Measurements from ENCODE around the gene B3GLCT. TPM values are rescaled to one million over a fixed set of nuclear protein-coding genes. Genes with fewer than 3 reads are reported as not detected.

B3GLCT gene
- total and polyA plus RNA-seq, 8 donors: 1.5 to 3.4 (median 2.0) TPM

DNA sequence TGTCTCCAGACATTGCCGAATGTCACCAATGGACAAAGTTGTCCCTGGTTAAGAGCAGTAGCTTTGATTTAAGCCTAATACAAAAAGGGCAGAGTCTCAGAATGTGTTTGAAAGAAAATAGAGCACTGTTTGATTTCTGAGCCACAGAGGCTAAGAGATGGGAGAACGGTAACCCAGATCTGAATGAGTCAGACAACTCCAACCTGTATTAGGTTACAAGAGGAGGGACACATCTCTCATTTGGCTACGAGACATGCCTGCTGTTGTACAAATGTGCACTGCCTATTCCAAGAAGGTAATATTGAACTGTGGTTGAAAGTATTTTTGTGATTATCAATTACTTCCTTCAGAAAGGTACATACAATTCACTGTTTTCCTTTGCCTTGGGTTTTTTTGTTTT lies 33.2 kb upstream of the B3GLCT start:
- WGBS, 2 donors: 76 to 85% methylated on average over 3 of the region's 3 CpGs
- ATAC-seq (no peak), FAIRE-seq (no peak), DNase-seq (no peak)
- H3K4me3 ChIP-seq: no peak overlapping the region
- intact Hi-C loops (cut with DNase I): no loop called here
- H3K27me3 ChIP-seq: no peaks in the 10 kb centered on the region
- no peaks in the 10 kb centered on the region for H3K9me3 ChIP-seq
- H3K27ac ChIP-seq: no peak overlapping the region
- H3K36me3 ChIP-seq: no peaks in the 10 kb centered on the region
- peaks cover 0 to 5% (median 0%) of the 10 kb centered on the region in 3 donors for H3K4me1 ChIP-seq
- TF ChIP-seq, protein P1, sequence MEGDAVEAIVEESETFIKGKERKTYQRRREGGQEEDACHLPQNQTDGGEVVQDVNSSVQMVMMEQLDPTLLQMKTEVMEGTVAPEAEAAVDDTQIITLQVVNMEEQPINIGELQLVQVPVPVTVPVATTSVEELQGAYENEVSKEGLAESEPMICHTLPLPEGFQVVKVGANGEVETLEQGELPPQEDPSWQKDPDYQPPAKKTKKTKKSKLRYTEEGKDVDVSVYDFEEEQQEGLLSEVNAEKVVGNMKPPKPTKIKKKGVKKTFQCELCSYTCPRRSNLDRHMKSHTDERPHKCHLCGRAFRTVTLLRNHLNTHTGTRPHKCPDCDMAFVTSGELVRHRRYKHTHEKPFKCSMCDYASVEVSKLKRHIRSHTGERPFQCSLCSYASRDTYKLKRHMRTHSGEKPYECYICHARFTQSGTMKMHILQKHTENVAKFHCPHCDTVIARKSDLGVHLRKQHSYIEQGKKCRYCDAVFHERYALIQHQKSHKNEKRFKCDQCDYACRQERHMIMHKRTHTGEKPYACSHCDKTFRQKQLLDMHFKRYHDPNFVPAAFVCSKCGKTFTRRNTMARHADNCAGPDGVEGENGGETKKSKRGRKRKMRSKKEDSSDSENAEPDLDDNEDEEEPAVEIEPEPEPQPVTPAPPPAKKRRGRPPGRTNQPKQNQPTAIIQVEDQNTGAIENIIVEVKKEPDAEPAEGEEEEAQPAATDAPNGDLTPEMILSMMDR (IDR thresholded peaks at IDR 0.05): no peak

DNA sequence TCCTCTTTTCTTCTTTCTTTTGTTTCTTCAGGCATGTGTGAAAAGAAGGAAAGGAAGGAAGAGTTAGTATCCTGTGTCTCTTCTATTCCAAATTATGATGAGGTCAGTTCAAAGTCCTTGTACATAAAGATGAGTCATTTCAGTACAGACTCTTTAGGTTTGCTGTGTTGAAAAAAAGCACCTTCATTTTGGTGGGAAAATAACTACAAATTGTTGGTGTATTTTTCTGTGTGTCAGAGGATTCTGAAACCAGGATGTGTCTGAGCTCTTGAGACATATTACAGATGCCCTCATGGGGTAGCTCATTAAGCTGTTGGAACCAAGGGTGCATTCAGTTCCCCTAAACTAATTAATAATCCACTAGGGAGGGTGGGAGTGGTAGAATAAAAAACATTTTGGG lies 32.3 kb upstream of the B3GLCT start:
- no peaks in the 10 kb centered on the region for H3K9me3 ChIP-seq
- H3K36me3 ChIP-seq: no peaks in the 10 kb centered on the region
- no peak overlapping the region for H3K27ac ChIP-seq
- intact Hi-C loops (cut with DNase I): no loop called here
- H3K4me3 ChIP-seq: no peak overlapping the region
- H3K27me3 ChIP-seq: no peaks in the 10 kb centered on the region
- peaks cover 0 to 5% (median 0%) of the 10 kb centered on the region in 3 donors for H3K4me1 ChIP-seq
- DNase-seq: no peak
- no peak for FAIRE-seq
- TF ChIP-seq, protein P1 (IDR thresholded peaks at IDR 0.05): no peak
- no peak for ATAC-seq

GRCh38 chr13:31168166-31168565 lies 31.6 kb upstream of the B3GLCT start:
- peaks cover 0 to under 1% (median 0%) of the 10 kb centered on the region in 3 donors for H3K4me1 ChIP-seq
- no peaks in the 10 kb centered on the region for H3K36me3 ChIP-seq
- H3K4me3 ChIP-seq: no peak overlapping the region
- ATAC-seq (no peak), FAIRE-seq (no peak), DNase-seq (no peak)
- TF ChIP-seq, protein P1 (IDR thresholded peaks at IDR 0.05): no peak
- no peaks in the 10 kb centered on the region for H3K9me3 ChIP-seq
- 50 to 56% methylated on average over 2 of the region's 2 CpGs for WGBS, 2 donors
- H3K27me3 ChIP-seq: no peaks in the 10 kb centered on the region
- no peak overlapping the region for H3K27ac ChIP-seq
- intact Hi-C loops (cut with DNase I): no loop called here

GRCh38 chr13:31168736-31169135 lies 31.0 kb upstream of the B3GLCT start:
- no peak overlapping the region for H3K27ac ChIP-seq
- TF ChIP-seq, protein P1 (IDR thresholded peaks at IDR 0.05): no peak
- H3K4me3 ChIP-seq: no peak overlapping the region
- ATAC-seq (no peak), FAIRE-seq (no peak), DNase-seq (no peak)
- WGBS, 2 donors: 83 to 87% methylated on average over 11 of the region's 11 CpGs
- H3K27me3 ChIP-seq: no peaks in the 10 kb centered on the region
- no peaks in the 10 kb centered on the region for H3K4me1 ChIP-seq
- intact Hi-C loops (cut with DNase I): no loop called here
- H3K36me3 ChIP-seq: no peaks in the 10 kb centered on the region
- H3K9me3 ChIP-seq: no peaks in the 10 kb centered on the region

- no peaks in the 10 kb centered on the region for H3K9me3 ChIP-seq
- intact Hi-C loops (cut with DNase I): no loop called here
- ATAC-seq (no peak), DNase-seq (no peak), FAIRE-seq (no peak)
- WGBS, 2 donors: 64 to 74% methylated on average over 3 of the region's 3 CpGs
- no peak overlapping the region for H3K4me3 ChIP-seq
- H3K27ac ChIP-seq: no peak overlapping the region
- no peaks in the 10 kb centered on the region for H3K36me3 ChIP-seq
- no peaks in the 10 kb centered on the region for H3K27me3 ChIP-seq
- TF ChIP-seq, protein P1 (IDR thresholded peaks at IDR 0.05): no peak
- H3K4me1 ChIP-seq: no peaks in the 10 kb centered on the region
Measured at GRCh38 chr13:31172001-31172400, 27.8 kb upstream of the B3GLCT start.

All from pancreas (tissue), 10 donors.